Osteocyte (in vitro differentiated cells): ENCODE results near the gene RIMS3. TPM values are rescaled to one million over a fixed set of nuclear protein-coding genes. Genes with fewer than 3 reads are reported as not detected.
"Not testable (repeated sequence)": the region's sequence is repeated elsewhere in the genome, so short reads cannot be mapped to it uniquely, and the experiment has no call there.

Source experiments
- DNase-seq: peaks from one replicate; pipeline ENCODE4 v3.0.0; 2021; ENCODE audit warnings: mixed read lengths; ENCODE audit not compliant: unreplicated experiment; ENCODE audit errors: extremely low spot score
- H3K27ac Mint-ChIP-seq: one replicate; pipeline ENCODE4 v1.8.0; 2021; ENCODE audit warnings: mild to moderate bottlenecking, mixed read lengths; ENCODE audit not compliant: unreplicated experiment
- H3K27me3 Mint-ChIP-seq: one replicate; pipeline ENCODE4 v1.8.0; 2021; ENCODE audit warnings: mixed read lengths; ENCODE audit not compliant: unreplicated experiment
- H3K36me3 Mint-ChIP-seq: one replicate; pipeline ENCODE4 v1.8.0; 2021; ENCODE audit warnings: mixed read lengths; ENCODE audit not compliant: unreplicated experiment
- H3K4me1 Mint-ChIP-seq: one replicate; pipeline ENCODE4 v1.8.0; 2021; ENCODE audit warnings: mixed read lengths; ENCODE audit not compliant: unreplicated experiment
- H3K4me3 Mint-ChIP-seq: one replicate; pipeline ENCODE4 v1.8.0; 2021; ENCODE audit warnings: mild to moderate bottlenecking, moderate library complexity, mixed read lengths; ENCODE audit not compliant: unreplicated experiment
- H3K9me3 Mint-ChIP-seq: one replicate; pipeline ENCODE4 v1.8.0; 2021; ENCODE audit warnings: mixed read lengths; ENCODE audit not compliant: unreplicated experiment
- CTCF ChIP-seq: fragments of 200-600 bp; sonication (generic); IDR thresholded peaks from 2 replicates; pipeline ENCODE4 v1.5.0; 2021; ENCODE audit warnings: antibody characterized with exemption, mild to moderate bottlenecking, moderate library complexity
- total RNA-seq: library from RNA; stranded (reverse); gene quantifications from 2 replicates; pipeline ENCODE4 v1.2.1, GENCODE V29; 2021

RIMS3 gene
- total RNA-seq, 1 donor from 2014 or later = 16.5 TPM

- no peak for DNase-seq
- Mint-ChIP-seq H3K27me3 (no peaks in the 10 kb centered on the region), H3K9me3 (no peaks in the 10 kb centered on the region), H3K4me1 (peaks cover 21% of the 10 kb centered on the region), H3K27ac (no peak overlapping the region), H3K36me3 (no peaks in the 10 kb centered on the region), H3K4me3 (no peak overlapping the region)
- TF ChIP-seq CTCF = no peak
These were observed 39.6 kb upstream of the RIMS3 start for GRCh38 chr1:40704817-40705733.

GRCh38 chr1:40703316-40703715 is 37.8 kb upstream of the RIMS3 start:
- Mint-ChIP-seq H3K4me3 (no peak overlapping the region), H3K36me3 (no peaks in the 10 kb centered on the region)

GRCh38 chr1:40702810-40703209 is 37.3 kb upstream of the RIMS3 start:
- not testable (repeated sequence) for H3K27me3 Mint-ChIP-seq, H3K9me3 Mint-ChIP-seq, DNase-seq, H3K4me3 Mint-ChIP-seq, H3K36me3 Mint-ChIP-seq
- Mint-ChIP-seq H3K4me1 (peaks cover 18% of the 10 kb centered on the region), H3K27ac (peak overlapping the region; percentile 47)

More at GRCh38 chr1:40703316-40703715, 37.8 kb upstream of the RIMS3 start:
- no peaks in the 10 kb centered on the region for H3K9me3 Mint-ChIP-seq
- peak overlapping the region; percentile 47 for H3K27ac Mint-ChIP-seq
- no peaks in the 10 kb centered on the region for H3K27me3 Mint-ChIP-seq
- no peak for TF ChIP-seq CTCF
- H3K4me1 Mint-ChIP-seq = peaks cover 18% of the 10 kb centered on the region
- DNase-seq = no peak

- peaks cover 19% of the 10 kb centered on the region for H3K4me1 Mint-ChIP-seq
- H3K27ac Mint-ChIP-seq = no peak overlapping the region
- no peak for TF ChIP-seq CTCF
- H3K9me3 Mint-ChIP-seq = no peaks in the 10 kb centered on the region
- no peak for DNase-seq
- no peaks in the 10 kb centered on the region for H3K27me3 Mint-ChIP-seq
- peaks cover 3% of the 10 kb centered on the region for H3K36me3 Mint-ChIP-seq
- no peak overlapping the region for H3K4me3 Mint-ChIP-seq
These were observed 36.2 kb upstream of the RIMS3 start for GRCh38 chr1:40701684-40702083.

GRCh38 chr1:40699787-40700186 is 34.3 kb upstream of the RIMS3 start:
- Mint-ChIP-seq H3K4me3 (no peak overlapping the region), H3K9me3 (no peaks in the 10 kb centered on the region), H3K27ac (no peak overlapping the region), H3K4me1 (peaks cover 21% of the 10 kb centered on the region), H3K36me3 (peaks cover 4% of the 10 kb centered on the region), H3K27me3 (no peaks in the 10 kb centered on the region)
- DNase-seq = no peak
- TF ChIP-seq CTCF = no peak
